ENCODE results near the gene IL36RN.
"Not testable (repeated sequence)": the region's sequence is repeated elsewhere in the genome, so short reads cannot be mapped to it uniquely, and the experiment has no call there.

Gene IL36RN

DNA sequence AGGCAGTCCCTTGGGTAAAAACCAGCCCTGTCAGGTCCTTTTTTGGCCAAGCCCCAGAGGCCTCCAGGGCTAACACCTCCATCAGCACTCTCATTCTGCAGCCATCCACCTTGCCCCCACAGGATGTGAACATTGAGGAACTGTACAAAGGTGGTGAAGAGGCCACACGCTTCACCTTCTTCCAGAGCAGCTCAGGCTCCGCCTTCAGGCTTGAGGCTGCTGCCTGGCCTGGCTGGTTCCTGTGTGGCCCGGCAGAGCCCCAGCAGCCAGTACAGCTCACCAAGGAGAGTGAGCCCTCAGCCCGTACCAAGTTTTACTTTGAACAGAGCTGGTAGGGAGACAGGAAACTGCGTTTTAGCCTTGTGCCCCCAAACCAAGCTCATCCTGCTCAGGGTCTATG lies 16.0 kb downstream of the IL36RN start:
- no peak for DNase-seq (ENCODE audit: low read depth)

DNA sequence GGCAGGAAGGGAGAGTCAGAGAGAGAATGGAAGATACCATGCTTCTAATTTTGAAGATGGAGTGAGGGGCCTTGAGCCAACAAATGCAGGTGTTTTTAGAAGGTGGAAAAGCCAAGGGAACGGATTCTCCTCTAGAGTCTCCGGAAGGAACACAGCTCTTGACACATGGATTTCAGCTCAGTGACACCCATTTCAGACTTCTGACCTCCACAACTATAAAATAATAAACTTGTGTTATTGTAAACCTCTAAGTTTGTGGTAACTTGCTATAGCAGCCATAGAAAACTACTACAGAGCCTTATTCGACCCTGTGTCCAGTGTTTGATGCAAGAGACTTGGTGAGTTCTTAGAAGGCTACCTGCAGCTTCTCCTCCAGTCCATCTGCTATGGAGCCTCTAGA lies 16.6 kb downstream of the IL36RN start:
- DNase-seq (ENCODE audit: low read depth) = no peak

DNA sequence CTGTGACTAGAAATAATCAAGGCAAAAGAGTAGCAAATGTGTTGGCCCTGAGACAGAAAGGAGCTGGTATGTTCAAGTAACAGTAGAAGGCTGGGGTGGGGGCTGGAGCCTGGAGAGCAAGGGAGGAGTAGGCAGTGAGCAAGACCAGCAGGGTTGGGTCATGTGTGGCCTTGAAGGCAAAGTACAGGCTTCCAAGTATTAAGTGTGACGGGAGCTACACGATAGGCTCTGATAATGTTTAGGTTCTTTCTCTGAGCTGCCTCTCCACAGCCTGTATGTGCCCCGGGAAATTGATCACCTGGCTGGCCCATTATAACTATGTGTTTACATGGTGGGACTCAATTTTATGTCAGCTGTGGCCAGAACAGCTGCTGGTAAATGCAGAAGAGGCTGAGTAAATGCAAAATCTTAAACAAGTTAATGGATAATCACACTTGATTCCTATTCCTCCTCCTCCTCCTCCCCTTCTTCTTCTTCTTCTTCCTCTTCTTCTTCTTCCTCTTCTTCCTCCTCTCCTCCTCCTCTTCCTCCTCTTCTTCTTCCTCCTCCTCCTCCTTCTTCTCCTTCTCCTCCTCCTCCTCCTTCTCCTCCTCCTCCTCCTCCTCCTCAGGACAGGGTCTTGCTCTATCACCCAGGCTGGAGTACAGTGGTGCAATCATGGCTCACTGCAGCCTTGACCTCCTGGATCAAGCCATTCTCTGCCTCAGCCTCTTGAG lies 18.1 kb downstream of the IL36RN start:
- DNase-seq (ENCODE audit: low read depth) = no peak

DNA sequence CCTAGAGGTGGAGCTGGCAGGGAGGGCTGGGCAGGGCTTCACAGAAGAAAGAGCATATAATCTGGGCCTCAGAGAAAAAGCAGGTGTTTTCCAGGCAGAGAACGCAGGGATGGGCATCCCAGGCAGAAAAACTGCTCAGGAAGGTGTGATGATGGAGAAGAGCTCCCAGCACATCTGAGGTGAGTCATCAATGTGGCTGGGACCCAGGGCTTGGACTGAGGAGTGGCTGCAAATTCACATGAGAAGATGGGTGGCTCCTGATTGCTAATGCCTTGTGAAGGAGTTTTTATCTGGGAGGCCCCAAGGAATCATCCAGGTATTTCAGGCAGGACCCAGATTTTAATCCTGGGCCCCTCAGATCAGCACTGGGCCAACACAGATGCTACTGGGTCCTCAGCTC lies 18.9 kb downstream of the IL36RN start:
- no peak for DNase-seq (ENCODE audit: low read depth)

DNA sequence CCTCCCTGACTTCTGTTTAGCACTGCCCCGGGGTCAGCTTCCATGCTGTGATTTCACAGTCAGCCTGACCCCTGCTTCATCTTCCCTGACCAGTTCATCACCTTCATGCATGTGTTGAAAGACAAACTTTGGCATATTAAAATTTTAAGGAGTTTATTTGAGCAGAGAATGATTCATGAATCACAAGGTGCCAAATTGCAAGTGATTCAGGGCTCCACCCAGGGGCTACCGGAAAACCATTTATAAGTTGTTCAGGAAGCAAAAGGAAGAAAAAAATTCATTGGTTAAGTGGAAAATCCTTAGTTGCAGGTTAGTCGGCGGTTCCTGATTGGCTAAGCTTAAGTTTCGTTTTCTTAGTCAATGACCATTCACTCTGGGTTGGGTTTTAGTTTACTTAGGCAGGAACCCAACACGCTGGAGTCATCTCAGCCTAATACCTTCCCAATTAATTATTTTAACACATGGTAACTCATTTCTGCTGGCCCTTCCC lies 19.4 kb downstream of the IL36RN start:
- DNase-seq (ENCODE audit: low read depth) = no peak

DNA sequence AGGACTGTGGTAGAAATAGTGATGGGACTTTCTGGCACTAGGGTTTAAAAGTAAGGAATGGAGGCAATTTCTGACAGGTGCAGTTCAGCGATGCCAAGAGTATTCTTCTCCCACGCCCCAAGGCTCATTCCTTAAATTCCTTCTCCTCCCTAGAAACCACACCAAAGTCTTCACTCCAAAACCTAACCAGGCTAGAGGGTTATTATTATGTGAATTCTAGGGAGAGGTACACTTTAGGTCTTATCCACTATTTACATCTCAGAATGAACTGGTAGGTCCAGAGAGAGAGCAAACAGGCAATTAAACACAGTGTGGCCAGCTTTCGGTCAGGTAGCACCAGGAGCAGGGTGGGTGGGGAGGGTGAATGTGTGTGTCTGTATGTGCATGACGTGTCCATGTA lies 20.1 kb downstream of the IL36RN start:
- no peak for DNase-seq (ENCODE audit: low read depth)

DNA sequence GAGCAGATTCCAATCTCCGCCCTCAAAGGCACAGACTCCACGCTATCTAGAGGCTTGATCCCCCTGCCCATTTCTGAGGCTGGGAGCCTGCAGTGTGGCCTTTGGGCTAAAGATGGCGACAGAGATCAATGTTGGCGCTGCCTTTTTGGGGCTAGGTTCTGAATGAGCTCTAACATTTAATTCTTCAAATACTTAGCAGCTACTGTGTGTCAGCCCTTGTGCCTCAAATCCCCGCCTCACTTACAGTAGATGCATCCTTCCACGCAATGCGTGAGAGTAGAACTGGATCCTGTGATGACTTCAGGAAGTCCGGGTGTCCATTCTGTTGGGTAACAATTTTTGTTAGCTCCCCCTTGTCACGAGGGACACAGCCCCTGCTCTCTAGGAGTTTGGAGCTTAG lies 21.1 kb downstream of the IL36RN start:
- DNase-seq (ENCODE audit: low read depth) = peak; percentile 23

DNA sequence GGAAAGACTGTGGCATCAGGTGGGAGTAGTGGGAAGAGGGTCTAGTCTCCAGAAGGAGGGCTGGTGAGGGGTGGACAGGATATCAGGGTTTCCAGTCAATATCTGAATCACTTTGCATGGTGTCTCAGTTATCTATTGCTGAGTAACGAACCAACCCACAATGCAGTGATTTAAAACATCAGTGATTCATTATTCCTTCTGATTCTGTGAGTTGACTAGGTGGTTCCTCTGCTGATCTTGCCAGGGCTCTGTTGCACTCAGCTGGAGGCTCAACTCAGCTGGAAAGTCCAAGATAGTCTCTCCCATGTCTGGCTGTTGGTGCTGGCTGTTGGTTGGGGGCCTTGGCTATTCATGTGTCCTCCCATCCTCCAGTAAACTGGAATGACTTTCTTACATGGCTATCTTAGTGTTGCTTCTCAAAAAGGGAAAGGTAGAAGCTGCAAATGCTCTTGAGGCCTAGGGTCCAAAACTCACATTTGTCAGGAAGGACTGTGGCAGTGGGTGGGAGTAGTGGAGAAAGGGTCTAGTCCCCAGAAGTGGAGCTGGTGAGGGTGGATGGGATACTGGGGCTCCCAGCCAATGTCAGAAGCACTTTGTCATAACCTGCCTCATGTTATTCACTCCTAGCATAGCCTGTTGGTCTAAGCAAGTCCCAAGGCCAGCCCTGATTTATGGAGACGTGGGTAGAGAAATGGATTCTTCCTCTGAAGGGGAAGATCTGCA lies 22.7 kb downstream of the IL36RN start:
- DNase-seq (ENCODE audit: low read depth) = no peak

DNA sequence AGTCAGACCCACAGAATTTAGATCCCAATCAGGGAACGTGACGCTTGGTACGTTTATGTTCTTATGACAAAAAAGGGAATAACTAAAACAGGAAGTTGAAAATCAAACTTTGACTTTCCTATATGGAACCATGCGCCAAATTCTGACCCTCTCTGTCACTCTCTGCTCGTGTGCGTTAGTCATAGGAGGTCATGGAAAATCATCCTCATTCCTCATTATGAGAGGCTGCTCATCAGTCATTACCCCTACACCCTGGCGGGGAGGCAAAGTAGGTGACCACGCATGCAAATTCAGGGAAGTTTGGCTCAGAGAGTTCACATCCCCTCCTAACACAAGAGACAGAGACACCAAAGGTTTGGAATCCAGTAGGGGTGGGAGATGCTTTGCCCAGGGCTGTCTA lies 24.3 kb downstream of the IL36RN start:
- no peak for DNase-seq (ENCODE audit: low read depth)

DNA sequence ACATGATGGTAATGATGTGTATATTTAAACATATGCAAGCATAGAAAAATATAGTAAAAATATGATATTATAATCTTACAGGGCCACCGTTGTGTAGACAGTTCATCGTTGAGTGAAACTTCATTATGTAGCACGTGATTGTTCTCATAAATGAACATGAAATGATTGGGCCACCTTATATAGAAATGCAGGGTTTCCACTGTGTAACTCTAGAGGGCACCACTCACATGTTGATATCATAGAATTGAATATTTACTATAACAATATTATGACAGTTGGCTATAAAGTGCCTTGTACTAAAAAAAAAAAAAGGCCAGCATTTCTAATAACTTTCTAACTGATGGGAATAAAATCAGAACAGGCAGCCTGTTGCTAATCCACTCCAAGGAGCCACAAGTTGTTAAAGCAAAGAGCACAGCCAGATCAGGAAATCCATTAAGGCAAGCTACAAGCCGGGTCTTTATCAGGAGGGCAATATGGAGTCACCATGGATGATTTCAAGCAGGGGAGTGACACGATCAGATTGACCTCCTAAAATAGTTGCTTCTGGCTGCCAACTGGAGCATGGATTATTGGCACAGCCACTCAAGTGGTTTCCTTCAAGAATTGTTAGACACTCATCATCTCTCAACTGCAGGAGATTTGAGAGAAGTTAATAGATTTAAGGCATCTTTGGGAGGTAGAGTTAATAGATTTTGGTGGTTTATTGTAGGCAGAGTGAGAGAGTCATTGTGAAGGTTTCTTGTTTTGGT lies 25.4 kb downstream of the IL36RN start:
- DNase-seq (ENCODE audit: low read depth) = no peak

DNA sequence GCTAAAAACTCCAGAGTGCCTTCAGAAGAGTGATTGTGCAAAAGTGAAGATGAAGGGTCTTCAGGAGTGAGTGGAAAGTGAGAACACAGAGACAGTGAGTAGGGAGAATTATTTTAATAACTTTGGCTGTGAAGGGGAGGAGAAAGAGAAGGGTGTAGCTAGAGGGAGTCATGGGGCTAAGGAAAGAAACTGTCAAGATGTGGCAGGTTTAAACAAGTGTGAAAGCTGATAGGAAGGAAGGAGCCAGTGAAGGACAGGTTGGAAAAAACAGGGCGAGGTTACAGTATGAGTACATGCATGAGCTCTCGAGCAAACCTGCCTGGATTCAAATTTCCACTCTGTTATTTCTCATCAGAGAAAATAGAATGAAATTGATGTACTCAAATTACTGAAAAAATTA lies 26.5 kb downstream of the IL36RN start:
- DNase-seq (ENCODE audit: low read depth) = no peak

DNA sequence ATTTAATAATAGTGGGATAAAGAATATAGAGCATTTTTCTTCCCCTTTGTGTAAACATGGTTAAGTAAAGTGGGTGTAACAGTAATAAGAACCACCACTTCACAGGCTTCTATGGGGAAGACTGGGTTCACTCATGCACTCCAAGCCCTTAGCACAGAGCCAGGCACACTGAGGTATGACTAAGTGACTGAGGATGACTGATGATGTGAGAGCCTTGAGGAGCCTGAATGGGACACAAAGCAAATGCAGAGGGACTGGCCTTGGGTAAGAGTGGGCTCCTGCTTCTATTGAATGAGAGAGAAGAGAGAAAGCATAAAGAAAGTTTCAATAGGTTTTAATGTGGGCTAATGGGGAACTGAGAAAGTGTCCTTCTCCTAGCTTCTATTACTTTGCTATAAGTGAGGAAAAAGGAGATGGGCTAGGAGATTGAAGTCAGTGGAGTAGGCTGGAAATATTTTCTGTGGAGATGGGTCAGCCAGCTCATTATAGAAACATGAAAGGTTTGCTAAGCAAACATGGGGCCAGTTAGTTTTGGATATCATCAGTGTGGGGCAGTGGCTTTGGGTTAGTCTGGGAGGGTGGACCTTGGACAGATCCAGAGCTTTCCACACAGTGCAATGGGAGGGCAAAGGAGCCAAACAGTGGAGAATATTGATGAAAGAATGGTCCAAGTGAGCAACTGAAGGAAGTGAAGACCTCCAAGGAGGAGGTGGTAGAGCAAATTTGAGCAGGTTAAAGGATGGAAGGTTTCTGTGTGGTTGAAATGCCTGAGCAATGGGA lies 29.4 kb downstream of the IL36RN start:
- no peak for DNase-seq (ENCODE audit: low read depth)

DNA sequence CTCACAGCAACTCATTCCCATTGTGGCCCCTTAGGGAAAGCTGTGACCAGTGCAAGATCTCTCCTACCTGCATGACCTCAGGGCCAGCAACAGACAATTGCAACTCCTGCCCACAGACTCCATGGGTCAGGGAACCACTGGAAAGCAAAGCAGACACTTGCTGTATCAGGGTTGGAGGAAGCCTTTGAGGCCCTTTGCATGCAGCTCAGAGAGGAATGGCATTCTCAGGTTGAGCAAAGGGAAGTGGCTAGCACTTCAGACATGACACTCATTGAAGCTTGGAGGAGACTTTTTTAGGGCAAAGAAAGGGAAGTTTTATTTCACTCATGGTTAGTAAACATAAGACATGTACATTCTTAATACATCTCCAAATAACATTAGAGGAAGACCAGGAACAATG lies 30.9 kb downstream of the IL36RN start:
- DNase-seq (ENCODE audit: low read depth) = no peak

DNA sequence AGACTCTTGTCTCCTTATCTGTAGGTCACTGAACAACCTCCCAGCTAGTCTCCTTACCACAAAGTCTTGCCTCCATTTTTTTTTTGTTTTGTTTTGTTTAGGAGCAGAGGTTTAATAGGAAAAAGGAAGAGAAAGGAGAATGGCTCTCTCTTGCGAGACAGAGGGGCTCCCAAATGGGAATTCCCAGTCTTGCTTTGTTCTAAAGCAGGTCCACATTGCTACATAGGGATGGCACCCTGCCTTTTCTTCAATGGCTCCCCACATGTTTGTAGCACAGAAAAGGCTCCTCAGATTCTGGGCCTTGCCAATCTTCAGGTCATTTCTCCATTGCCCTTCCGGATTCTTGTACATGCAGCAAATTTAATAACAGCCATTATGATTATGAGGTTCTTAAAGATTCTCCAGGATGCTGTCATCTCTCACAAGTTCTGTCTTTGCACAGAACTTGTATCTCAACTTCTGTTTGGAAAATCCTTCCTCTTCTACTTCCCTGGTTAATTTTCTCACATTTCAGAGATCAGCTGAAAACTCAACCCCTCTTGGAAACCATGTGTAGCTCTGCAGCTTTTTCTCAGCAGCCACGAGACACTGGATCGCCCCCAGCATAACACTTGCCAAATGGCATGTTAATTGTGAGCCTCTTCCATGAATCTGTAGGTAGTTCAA lies 32.4 kb downstream of the IL36RN start:
- DNase-seq (ENCODE audit: low read depth) = no peak

DNA sequence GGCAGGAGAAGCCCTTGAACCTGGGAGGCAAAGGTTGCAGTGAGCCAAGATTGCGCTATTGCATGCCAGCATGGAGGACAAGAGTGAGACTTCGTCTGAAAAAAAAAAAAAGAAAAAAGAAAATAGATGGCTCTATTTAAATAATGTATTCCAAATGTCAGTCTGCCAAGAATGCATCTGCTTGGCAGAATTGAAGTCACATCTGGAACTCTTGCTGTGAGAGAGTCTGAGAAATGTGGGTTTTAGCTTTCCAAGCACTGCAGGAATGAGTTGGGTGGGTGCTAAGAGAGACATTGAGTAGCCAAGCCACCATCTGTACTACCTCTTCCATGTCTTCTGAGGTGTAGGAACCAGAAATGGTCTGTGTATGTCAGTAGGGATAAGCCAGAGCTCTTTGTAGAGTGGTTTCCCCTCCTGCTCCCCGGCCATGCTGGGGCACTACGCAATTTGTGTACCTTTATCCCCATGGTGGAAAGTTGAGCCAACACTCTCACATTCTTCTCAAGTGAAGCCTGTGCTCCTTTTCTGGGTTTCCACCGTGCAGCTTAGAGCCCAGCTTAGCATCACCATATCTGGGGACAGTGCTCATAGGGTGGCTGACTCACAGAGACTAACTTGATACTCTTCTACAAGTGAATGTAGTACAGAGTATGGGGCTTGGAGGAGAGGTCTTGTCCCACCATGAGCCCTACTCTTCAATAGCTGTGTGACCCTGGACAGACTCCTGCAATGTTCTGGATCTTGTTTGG lies 34.0 kb downstream of the IL36RN start:
- no peak for DNase-seq (ENCODE audit: low read depth)

DNA sequence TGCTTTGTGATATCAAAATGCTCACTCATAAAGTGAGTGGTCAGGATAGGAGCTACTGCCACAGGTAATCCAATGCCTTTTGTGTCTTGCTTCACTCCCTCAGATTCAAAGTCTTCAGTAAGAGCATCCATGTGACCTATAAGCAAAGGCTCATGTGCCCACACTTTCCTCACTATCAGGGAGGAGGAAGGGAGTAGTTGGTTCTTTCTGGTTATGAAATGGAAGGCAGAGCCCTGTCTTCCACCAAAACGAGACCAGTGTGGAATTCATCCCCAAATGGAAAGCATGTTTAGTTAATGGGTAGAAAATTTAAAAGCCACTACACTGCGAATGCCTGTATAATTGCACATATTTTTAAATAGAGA lies 34.6 kb downstream of the IL36RN start:
- no peak for DNase-seq (ENCODE audit: low read depth)

DNA sequence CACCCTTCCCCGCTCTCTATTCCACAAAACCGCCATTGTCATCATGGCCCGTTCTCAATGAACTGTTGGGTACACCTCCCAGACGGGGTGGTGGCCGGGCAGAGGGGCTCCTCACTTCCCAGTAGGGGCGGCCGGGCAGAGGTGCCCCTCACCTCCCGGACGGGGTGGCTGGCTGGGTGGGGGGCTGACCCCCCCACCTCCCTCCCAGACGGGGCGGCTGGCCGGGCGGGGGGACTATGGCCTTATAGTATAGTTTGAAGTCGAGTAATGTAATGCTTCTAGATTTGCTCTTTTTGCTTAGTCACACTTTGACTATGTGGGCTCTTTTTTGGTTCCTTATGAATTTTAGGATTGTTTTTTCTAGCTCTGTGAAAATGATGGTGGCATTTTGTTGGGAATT lies 37.3 kb downstream of the IL36RN start:
- DNase-seq (ENCODE audit: low read depth) = not testable (repeated sequence)

DNA sequence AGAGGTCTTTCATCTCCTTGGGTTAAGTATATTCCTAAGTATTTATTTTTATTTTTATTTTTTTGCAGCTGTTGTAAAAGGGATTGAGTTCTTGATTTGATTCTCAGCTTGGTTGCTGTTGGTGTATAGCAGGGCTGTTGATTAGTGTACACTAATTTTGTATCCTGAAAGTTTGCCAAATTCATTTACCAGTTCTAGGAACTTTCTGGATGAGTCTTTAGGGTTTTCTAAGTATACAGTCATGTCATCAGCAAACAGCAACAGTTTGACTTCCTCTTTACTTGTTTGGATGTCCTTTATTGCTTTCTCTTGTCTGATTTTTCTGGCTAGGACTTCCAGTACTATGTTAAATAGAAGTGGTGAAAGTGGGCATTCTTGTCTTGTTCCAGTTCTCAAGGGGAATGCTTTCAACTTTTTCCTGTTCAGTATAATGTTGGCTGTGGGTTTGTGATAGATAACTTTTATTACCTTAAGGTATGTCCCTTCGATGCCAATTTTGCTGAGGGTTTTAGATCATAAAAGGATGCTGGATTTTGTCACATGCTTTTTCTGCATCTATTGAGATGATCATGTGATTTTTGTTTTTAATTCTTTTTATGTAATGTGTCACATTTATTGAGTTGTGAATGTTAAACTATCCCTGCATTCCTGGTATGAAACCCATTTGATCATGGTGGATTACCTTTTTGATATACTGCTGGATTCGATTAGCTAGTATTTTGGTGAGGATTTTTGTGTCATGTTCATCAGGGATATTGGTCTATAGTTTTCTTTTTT lies 38.0 kb downstream of the IL36RN start:
- DNase-seq (ENCODE audit: low read depth) = not testable (repeated sequence)

DNA sequence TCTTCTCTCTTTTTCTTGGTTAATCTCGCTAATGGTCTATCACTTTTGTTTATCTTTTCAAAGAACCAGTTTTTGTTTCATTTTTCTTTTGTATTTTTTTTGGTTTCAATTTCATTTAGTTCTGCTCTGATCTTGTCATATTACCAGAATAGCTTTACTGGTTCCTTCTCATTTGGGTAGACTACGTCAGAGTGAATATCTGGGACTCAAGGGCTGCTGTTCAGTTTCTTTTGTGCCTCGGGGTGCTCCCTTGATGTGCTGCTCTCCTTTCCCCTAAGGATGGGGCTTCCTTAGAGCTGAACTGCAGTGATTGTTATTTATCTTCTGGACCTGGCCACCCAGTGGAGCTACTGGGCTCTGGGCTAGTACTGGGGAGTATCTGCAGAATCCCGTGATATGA lies 39.0 kb downstream of the IL36RN start:
- no peak for DNase-seq (ENCODE audit: low read depth)

DNA sequence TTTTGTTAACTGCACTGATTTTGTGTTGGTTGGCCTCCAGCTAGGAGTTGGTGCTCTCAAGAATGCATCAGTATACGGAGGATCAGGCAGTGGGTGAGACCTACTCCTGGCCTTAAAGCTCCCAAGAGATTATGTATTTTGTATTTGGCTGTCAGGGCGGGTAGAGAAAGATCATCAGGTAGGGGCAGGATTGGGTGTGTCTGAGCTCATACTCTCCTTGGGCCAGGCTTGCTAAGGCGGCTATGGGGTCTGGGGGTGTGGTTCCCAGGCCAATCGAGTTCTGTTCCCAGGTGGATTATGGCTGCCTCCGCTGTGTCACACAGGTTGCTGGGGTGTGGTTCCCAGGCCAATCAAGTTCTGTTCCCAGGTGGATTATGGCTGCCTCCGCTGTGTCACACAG lies 39.5 kb downstream of the IL36RN start:
- no peak for DNase-seq (ENCODE audit: low read depth)
